HEK293T (cell line): ENCODE data around the gene SYNGAP1.

Experiments used
- CTCF ChIA-PET: fragments of 350-600 bp; formaldehyde crosslinking; extraction: SDS; loops from one replicate; lab custom pipeline; 2021; ENCODE audit warnings: antibody characterized with exemption, inconsistent platforms; lab: Yijun Ruan, JAX
- POLR2A ChIA-PET: fragments of 350-600 bp; formaldehyde crosslinking; extraction: SDS; loops from one replicate; lab custom pipeline; 2020; ENCODE audit warnings: antibody characterized with exemption, inconsistent platforms; lab: Yijun Ruan, JAX
- DNase-seq: peaks from one replicate; pipeline ENCODE4 v3.0.0; 2012; ENCODE audit warnings: mixed read lengths; ENCODE audit errors: extremely low spot score
- ARNT ChIP-seq: fragments of 450-650 bp; IDR thresholded peaks from 2 replicates; pipeline ENCODE4 v1.6.1; 2017; ENCODE audit warnings: mild to moderate bottlenecking
- BHLHE40 ChIP-seq: fragments of 450-650 bp; IDR thresholded peaks from 2 replicates; pipeline ENCODE4 v1.6.1; 2016; ENCODE audit warnings: mild to moderate bottlenecking, moderate library complexity, borderline replicate concordance
- CTBP1 ChIP-seq: fragments of 450-650 bp; IDR thresholded peaks from 2 replicates; pipeline ENCODE4 v1.6.1; 2016; ENCODE audit warnings: borderline replicate concordance
- ELF4 ChIP-seq: fragments of 450-650 bp; IDR thresholded peaks from 2 replicates; pipeline ENCODE4 v1.6.1; 2017; ENCODE audit warnings: antibody characterized with exemption
- FOXA1 ChIP-seq: fragments of 450-650 bp; IDR thresholded peaks from 2 replicates; pipeline ENCODE4 v1.6.1; 2016; ENCODE audit warnings: mild to moderate bottlenecking
- FOXK2 ChIP-seq: fragments of 450-650 bp; IDR thresholded peaks from 2 replicates; pipeline ENCODE4 v1.6.1; 2016; ENCODE audit warnings: mild to moderate bottlenecking
- FOXM1 ChIP-seq: fragments of 450-650 bp; IDR thresholded peaks from 2 replicates; pipeline ENCODE4 v1.6.1; 2017; ENCODE audit warnings: mild to moderate bottlenecking, borderline replicate concordance
- HDGF ChIP-seq: fragments of 450-650 bp; IDR thresholded peaks from 2 replicates; pipeline ENCODE4 v1.6.1; 2017; ENCODE audit warnings: antibody characterized with exemption, borderline replicate concordance
- L3MBTL2 ChIP-seq: fragments of 450-650 bp; conservative IDR thresholded peaks from 2 replicates; pipeline ENCODE4 v1.6.1; 2016; ENCODE audit warnings: mild to moderate bottlenecking
- LEF1 ChIP-seq: fragments of 450-650 bp; IDR thresholded peaks from 2 replicates; pipeline ENCODE4 v1.6.1; 2017; ENCODE audit warnings: mild to moderate bottlenecking, borderline replicate concordance
- NFRKB ChIP-seq: fragments of 450-650 bp; IDR thresholded peaks from 2 replicates; pipeline ENCODE4 v1.6.1; 2016; ENCODE audit warnings: mild to moderate bottlenecking, moderate library complexity
- PKNOX1 ChIP-seq: fragments of 450-650 bp; IDR thresholded peaks from 2 replicates; pipeline ENCODE4 v1.6.1; 2016
- SP1 ChIP-seq: fragments of 450-650 bp; IDR thresholded peaks from 2 replicates; pipeline ENCODE4 v1.6.1; 2017
- SUZ12 ChIP-seq: fragments of 450-650 bp; IDR thresholded peaks from 2 replicates; pipeline ENCODE4 v1.6.1; 2016; ENCODE audit warnings: mild to moderate bottlenecking
- TARDBP ChIP-seq: fragments of 450-650 bp; IDR thresholded peaks from 2 replicates; pipeline ENCODE4 v1.6.1; 2016
- ZNF384 ChIP-seq: fragments of 450-650 bp; IDR thresholded peaks from 2 replicates; pipeline ENCODE4 v1.6.1; 2016

The SYNGAP1 gene

GRCh38 chr6:33425668-33426577 lies 6.1 kb downstream of the SYNGAP1 start:
- ChIA-PET CTCF (interaction anchor here (0.6 to 1.6 kb wide), 8 partner anchors 10 to 661 kb away, joined by 3 to 7 read pairs (median 4); partner anchors contain the start of genes RPS18, VPS52 and ZBTB9), POLR2A (interaction anchor here (0.6 to 1.7 kb wide), 18 partner anchors 8 to 454 kb away, joined by 3 to 8 read pairs (median 4); partner anchors contain the start of genes CUTA, KIFC1, PFDN6 and RPS18)
- DNase-seq = peak; percentile 84
- TF ChIP-seq L3MBTL2 = peak; percentile 77
- no peak for TF ChIP-seq HDGF
- no peak for TF ChIP-seq ARNT
- no peak for TF ChIP-seq FOXM1
- no peak for TF ChIP-seq NFRKB

DNA sequence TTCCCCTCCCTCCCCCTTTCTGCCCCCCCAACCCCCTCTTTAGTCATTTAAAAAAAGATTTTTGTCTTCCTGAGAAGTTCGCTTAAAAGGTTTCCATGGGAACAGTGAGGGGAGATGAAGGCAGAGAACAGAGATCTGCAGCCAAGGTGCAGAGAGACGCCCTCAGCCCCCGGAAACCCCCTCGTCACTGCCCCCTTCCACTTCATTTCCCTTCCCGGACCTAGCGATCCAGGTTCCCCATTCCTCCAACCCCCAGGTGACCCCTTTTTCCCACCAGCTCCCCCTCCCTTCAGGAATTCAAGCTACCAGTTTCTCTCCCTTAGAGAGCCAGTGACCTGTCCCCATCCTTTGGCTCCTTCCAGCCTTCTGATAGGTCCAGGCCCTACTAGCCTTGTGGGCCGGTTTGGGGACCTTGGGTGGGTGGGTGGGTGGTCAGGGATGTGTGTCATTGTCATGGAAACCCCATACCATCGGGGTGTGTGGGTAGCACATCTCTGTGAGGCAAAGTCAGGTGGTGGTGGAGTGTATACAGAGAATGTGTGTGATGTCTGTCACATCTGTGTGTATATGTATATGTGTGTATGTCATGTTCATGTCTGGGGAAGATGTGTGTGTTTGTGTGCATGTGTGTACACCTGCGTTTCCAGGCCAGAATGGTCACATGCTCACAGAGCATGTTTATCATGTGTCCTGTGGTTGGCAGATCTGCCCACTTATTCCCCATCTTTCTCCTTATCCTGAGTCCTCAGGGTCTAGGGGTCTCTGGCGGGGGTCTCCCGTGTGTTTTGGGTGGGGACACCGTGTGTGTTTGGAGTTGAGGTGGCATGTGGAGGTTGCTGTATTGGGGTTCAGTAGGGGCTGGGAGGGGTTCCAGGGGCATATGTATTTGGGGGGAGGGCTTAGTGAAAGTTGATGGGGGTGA lies 7.0 kb downstream of the SYNGAP1 start:
- no peak for DNase-seq
- TF ChIP-seq FOXK2 = no peak
- POLR2A ChIA-PET = interaction anchor here (0.6 to 1.7 kb wide), 15 partner anchors 8 to 178 kb away, joined by 3 to 8 read pairs (median 4); partner anchors contain the start of genes CUTA, KIFC1, PFDN6 and RPS18
- CTCF ChIA-PET = interaction anchor here (0.7 to 1.6 kb wide), 6 partner anchors 9 to 155 kb away, joined by 4 to 7 read pairs (median 4); partner anchors contain the start of genes RPS18, VPS52 and ZBTB9

DNA sequence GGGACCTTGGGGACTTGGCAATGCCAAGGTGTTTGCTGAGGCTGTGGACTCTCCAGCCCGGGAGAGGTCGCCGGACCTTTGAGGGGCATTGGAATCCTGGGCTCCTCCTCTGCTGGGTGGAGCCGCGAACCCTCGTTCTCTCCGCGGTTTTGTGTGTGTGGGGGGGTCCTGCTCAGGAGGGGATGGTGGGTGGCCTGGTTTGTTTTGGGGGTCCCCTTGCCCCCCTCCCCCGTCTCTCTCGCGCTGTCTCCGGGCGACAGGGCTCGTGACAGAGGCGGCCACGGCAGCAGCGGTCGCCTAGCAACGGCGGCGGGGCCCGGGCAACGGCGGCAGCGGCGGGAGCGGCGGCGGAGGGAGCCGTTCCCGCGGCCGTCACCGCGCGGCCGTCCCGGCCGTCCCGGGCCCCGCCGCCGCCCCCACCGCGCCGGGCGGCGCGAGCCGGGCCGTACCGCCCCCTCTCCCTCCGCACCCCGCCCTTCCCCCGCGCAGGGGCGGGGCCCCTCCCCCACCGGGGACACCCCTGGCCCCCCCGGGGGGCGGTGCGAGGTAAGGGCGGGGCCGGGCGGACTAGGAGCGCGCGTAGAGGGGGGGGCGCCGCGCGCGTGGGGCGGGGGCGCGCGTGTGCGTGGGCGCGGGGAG lies 7.8 kb downstream of the SYNGAP1 start:
- DNase-seq = peak; percentile 51
- ChIA-PET CTCF (no interaction called here), POLR2A (no interaction called here)
- TF ChIP-seq SUZ12 = no peak

DNA sequence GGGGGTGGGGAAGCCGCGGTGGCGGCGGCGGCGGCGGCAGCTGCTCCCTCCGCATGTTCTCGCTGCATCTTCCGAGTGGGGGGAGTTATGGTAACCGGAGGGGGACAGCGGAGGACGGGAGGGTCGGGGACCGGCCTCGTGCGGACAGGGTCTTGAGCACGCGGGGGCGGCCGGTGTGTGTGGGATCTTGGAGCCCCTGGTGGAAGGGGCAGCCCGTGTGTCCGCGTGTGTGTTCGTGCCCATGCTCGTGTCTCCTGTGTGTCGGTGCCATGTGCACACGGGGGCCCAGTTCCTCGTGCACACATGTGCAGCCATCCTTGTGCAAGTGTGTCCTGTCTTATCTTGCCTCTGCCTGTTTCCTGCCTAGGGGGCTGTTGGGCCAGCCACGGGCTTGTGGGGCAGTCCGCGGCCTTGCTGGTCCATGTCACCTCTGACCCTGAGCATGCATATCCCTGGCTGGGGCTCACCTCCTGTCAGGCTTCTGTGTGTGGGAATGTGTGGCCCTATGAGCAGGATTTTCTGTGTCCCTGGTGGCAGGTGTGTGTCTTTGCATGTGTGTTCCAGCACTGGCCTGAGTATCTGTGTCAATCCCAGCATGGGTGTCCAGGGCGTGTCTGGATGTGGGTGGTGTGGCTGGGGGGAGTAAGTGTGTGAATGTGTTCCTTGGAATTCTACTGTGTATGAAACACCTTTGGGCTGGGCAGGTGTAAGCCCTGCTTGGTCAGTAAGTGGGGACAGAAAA lies 8.5 kb downstream of the SYNGAP1 start:
- peak; percentile 57 for DNase-seq
- CTCF ChIA-PET = interaction anchor here (0.7 to 1.1 kb wide), 2 partner anchors 10 to 151 kb away, joined by 3 read pairs; partner anchors contain the start of gene B3GALT4
- TF ChIP-seq TARDBP = no peak
- TF ChIP-seq FOXM1 = no peak
- peak; percentile 90 for TF ChIP-seq L3MBTL2
- TF ChIP-seq PKNOX1 = peak; percentile 67
- POLR2A ChIA-PET = interaction anchor here (0.7 to 0.8 kb wide), 2 partner anchors 26 to 152 kb away, joined by 3 to 5 read pairs; partner anchors contain the start of genes BAK1 and ZBTB9

DNA sequence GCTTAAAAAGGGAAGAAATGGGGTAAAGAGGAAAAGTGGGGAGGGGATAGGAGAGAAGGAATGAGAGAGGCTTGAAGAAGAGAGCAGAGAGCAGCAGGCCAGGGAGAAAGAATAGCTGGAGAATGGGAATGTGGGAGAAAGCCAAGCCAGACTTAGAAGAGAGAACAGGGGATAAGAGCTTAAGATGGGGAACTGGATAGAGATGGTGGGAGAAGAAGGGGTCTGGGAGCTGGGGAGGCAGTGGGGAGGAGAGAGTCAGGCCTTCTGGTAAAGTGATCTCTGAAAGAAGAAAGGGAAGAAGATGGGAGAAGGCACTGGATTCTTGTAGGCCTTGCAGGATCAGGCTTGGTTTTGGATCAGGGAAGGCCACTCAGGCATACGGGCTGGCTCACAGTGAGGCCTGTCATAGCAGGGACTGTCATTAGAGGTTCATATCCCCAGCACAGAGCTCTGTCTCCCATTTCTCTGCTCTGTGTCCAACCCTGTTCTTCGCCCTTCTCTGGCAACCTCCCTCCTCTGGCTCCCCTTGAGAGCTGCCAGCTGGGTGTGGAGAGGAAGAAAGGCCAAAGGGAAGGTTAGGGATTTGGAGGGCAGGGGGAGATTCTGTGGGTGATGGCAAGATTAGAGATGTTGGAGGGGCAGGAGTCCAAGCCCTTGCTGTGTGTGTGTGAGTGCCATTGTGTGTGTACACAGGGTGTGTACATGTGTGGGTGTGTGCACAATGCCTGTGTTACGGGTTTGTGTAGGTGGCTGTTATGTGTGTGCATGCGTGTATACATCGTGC lies 9.3 kb downstream of the SYNGAP1 start:
- ChIA-PET CTCF (interaction anchor here (0.7 to 1.1 kb wide), 2 partner anchors 10 to 152 kb away, joined by 3 read pairs; partner anchors contain the start of gene B3GALT4), POLR2A (interaction anchor here (0.7 to 2.1 kb wide), 3 partner anchors 19 to 151 kb away, joined by 3 to 5 read pairs (median 5); partner anchors contain the start of genes BAK1 and ZBTB9)
- no peak for DNase-seq
- TF ChIP-seq CTBP1 (no peak), SP1 (no peak)

- TF ChIP-seq LEF1 (no peak), TARDBP (no peak), NFRKB (no peak), FOXM1 (no peak)
- DNase-seq = no peak
- ChIA-PET CTCF (no interaction called here), POLR2A (interaction anchor here (2.1 kb wide), 1 partner anchor 20 kb away, joined by 5 read pairs; no protein-coding TSS in a partner anchor)
Measured at GRCh38 chr6:33429750-33430052, 9.8 kb downstream of the SYNGAP1 start.

DNA sequence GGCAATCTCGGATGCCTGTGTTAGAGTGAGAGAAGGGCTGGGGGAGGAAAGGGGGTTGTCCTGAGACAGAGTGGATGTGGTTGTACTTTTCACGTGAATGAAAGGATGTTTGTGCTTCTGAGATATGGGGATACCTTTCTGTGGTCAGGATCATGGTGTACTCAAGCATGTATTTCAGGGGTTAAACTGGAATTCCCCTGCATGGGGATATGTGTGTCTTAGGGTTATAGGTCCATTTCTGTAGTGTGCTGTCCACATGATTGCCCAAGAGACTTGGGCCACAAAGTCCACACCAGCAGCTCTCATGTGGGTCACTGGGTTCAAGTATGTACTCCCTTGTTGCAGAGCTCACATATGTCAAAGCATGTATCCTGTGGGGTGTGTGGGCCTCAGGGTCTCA lies 10.5 kb downstream of the SYNGAP1 start:
- TF ChIP-seq PKNOX1 (no peak), L3MBTL2 (no peak), LEF1 (no peak), NFRKB (no peak), ARNT (no peak), SUZ12 (no peak), FOXA1 (no peak), TARDBP (no peak), HDGF (no peak), SP1 (no peak), ZNF384 (no peak), ELF4 (no peak), FOXM1 (no peak), CTBP1 (no peak), FOXK2 (no peak), BHLHE40 (no peak)
- no peak for DNase-seq
- POLR2A ChIA-PET = interaction anchor here (0.9 to 2.1 kb wide), 6 partner anchors 12 to 158 kb away, joined by 3 to 17 read pairs (median 4); partner anchors contain the start of genes CUTA, RPS18, SYNGAP1 and VPS52
- CTCF ChIA-PET = interaction anchor here (1.3 kb wide), 1 partner anchor 153 kb away, joined by 3 read pairs; no protein-coding TSS in a partner anchor
